Activated T-cell treated with anti-CD3 and anti-CD28 coated beads, Interleukin-2, amount 50 U/mL, for 72 hours (primary cell): ENCODE results near the gene ADSL. TPM values are rescaled to one million over a fixed set of nuclear protein-coding genes. Genes with fewer than 3 reads are reported as not detected.

Source experiments
- ATAC-seq, 2 donors: fragments of 150-1000 bp; cut with Tn5 transposase; replicated peaks in 1 of 2; 2 replicates each; pipeline ENCODE4 v1.10.0; 2021; ENCODE audit warnings: moderate library complexity in 2 of 2, mild to moderate bottlenecking in 1 of 2
- DNase-seq, 2 donors: peaks; one replicate each; pipeline ENCODE4 v3.0.0; 2021 to 2022; ENCODE audit warnings: mixed read lengths in 1 of 2
- H3K27ac Mint-ChIP-seq: one replicate; pipeline ENCODE4 v1.8.0; 2022; ENCODE audit warnings: mild to moderate bottlenecking, moderate library complexity, mixed read lengths
- H3K27me3 Mint-ChIP-seq: one replicate; pipeline ENCODE4 v1.8.0; 2022; ENCODE audit warnings: low read depth, mixed read lengths
- H3K36me3 Mint-ChIP-seq, 2 donors: one replicate each; pipeline ENCODE4 v1.8.0; 2022; ENCODE audit warnings: mixed read lengths in 2 of 2, mild to moderate bottlenecking in 1 of 2; ENCODE audit not compliant: insufficient read depth in 2 of 2
- H3K4me1 Mint-ChIP-seq: one replicate; pipeline ENCODE4 v1.8.0; 2022; ENCODE audit warnings: low read depth, mixed read lengths
- H3K4me3 Mint-ChIP-seq, 2 donors: one replicate each; pipeline ENCODE4 v1.8.0; 2022; ENCODE audit warnings: mild to moderate bottlenecking in 2 of 2, mixed read lengths in 2 of 2, moderate library complexity in 2 of 2
- H3K9me3 Mint-ChIP-seq, 2 donors: one replicate each; pipeline ENCODE4 v1.8.0; 2022; ENCODE audit warnings: mixed read lengths in 2 of 2
- total RNA-seq, 2 donors: library from RNA; stranded (reverse); gene quantifications; one replicate each; pipeline ENCODE4 v1.2.3, GENCODE V29; 2022

The ADSL gene
- total RNA-seq, 2 donors from 2014 or later: 98.7 to 102 TPM

GRCh38 chr22:40434106-40434505 is 87.8 kb downstream of the ADSL start:
- Mint-ChIP-seq H3K4me3 (no peak overlapping the region), H3K36me3 (peaks cover 8 to 18% of the 10 kb centered on the region in 2 donors), H3K4me1 (peaks cover 50% of the 10 kb centered on the region), H3K9me3 (no peaks in the 10 kb centered on the region), H3K27ac (no peak overlapping the region), H3K27me3 (no peaks in the 10 kb centered on the region)
- ATAC-seq: no peak
- DNase-seq: no peak

- Mint-ChIP-seq H3K36me3 (peaks cover 7 to 14% of the 10 kb centered on the region in 2 donors), H3K27me3 (no peaks in the 10 kb centered on the region), H3K27ac (no peak overlapping the region), H3K4me1 (peaks cover 54% of the 10 kb centered on the region), H3K4me3 (no peak overlapping the region), H3K9me3 (no peaks in the 10 kb centered on the region)
- no peak for DNase-seq
- no peak for ATAC-seq
These were observed 88.4 kb downstream of the ADSL start for GRCh38 chr22:40434745-40435144.

- Mint-ChIP-seq H3K27ac (peak overlapping the region; percentile 93), H3K4me3 (peak overlapping the region; percentile 41 to 63), H3K36me3 (peaks cover 3 to 9% of the 10 kb centered on the region in 2 donors), H3K27me3 (no peaks in the 10 kb centered on the region), H3K9me3 (no peaks in the 10 kb centered on the region), H3K4me1 (peaks cover 72% of the 10 kb centered on the region)
- ATAC-seq: peak; percentile 59 to 65
- DNase-seq: no peak
These were observed 90.5 kb downstream of the ADSL start for GRCh38 chr22:40436505-40437431.

Other genes with a start within 250 kb of the ADSL start
- gene TNRC6B, start 168.6 kb upstream of the ADSL start, total RNA-seq: 10 to 100 TPM; 62.5 to 65.3 TPM
- 10 to 100 TPM; 47.1 to 55.8 TPM for gene SGSM3, start 24.1 kb downstream of the ADSL start, total RNA-seq